Left ventricle myocardium inferior (tissue), 1 donor: ENCODE measurements around the gene SYNE1. TPM values are rescaled to one million over a fixed set of nuclear protein-coding genes. Genes with fewer than 3 reads are reported as not detected.

Source experiments
- DNase-seq: peaks from one replicate; pipeline ENCODE4 v3.0.0-alpha.2; 2020
- H3K27ac ChIP-seq: fragments of 200-600 bp; replicated peaks from 2 replicates; pipeline ENCODE4 v1.8.0; 2021
- H3K27me3 ChIP-seq: fragments of 200-600 bp; 2 replicates; pipeline ENCODE4 v1.8.0; 2021; ENCODE audit warnings: low read depth
- H3K36me3 ChIP-seq: fragments of 200-600 bp; 2 replicates; pipeline ENCODE4 v1.8.0; 2021
- H3K4me1 ChIP-seq: fragments of 200-600 bp; 2 replicates; pipeline ENCODE4 v1.8.0; 2021
- H3K4me3 ChIP-seq: fragments of 200-600 bp; 2 replicates; pipeline ENCODE4 v1.8.0; 2021; ENCODE audit warnings: mild to moderate bottlenecking, moderate library complexity
- H3K9me3 ChIP-seq: fragments of 200-600 bp; replicated peaks from 2 replicates; pipeline ENCODE4 v1.8.0; 2021
- intact Hi-C: fragments of 100-400 bp; cut with micrococcal nuclease; formaldehyde crosslinking; loops from one replicate; pipeline ENCODE4 v1.11.0; 2022
- total RNA-seq: library from RNA; stranded (reverse); fragmentation: NEBNext Ultra II Directional; extraction: Animal tissue kit (Norgen Biotek cat#: 25700); gene quantifications from one replicate; pipeline ENCODE4 v1.2.1, GENCODE V29; 2021
- TF ChIP-seq, protein P1 (sequence below): fragments of 200-600 bp; IDR thresholded peaks from 2 replicates; pipeline ENCODE4 v1.8.0; 2021; ENCODE audit warnings: antibody characterized with exemption, mild to moderate bottlenecking, borderline replicate concordance
- donor health status: DM: no; HTN: yes; CAD: no; lungs with severe emphysema.

Gene SYNE1
- total RNA-seq, 1 donor from 2014 or later, result 105 TPM

DNA sequence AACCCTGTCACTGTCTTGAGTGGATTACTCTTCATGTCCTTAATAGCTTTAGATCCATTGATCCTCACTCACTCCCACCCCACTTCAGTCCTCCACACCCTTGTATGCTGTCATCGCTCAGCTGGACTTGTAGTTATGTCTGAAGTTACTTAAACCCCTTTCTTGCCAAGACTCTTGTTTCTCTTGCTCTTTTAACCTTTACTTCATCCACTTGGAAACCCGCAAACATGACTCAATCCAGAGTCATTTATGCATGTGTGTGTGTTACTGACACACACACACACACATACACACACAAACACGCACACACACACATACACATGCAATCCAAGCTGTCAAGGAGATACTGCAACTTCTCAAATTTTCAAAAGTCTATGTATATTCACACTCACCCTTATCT is 341.8 kb downstream of the SYNE1 start:
- intact Hi-C loops, result no loop called here
- no peak for DNase-seq
- TF ChIP-seq, protein P1, sequence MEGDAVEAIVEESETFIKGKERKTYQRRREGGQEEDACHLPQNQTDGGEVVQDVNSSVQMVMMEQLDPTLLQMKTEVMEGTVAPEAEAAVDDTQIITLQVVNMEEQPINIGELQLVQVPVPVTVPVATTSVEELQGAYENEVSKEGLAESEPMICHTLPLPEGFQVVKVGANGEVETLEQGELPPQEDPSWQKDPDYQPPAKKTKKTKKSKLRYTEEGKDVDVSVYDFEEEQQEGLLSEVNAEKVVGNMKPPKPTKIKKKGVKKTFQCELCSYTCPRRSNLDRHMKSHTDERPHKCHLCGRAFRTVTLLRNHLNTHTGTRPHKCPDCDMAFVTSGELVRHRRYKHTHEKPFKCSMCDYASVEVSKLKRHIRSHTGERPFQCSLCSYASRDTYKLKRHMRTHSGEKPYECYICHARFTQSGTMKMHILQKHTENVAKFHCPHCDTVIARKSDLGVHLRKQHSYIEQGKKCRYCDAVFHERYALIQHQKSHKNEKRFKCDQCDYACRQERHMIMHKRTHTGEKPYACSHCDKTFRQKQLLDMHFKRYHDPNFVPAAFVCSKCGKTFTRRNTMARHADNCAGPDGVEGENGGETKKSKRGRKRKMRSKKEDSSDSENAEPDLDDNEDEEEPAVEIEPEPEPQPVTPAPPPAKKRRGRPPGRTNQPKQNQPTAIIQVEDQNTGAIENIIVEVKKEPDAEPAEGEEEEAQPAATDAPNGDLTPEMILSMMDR, result no peak
- Histone ChIP-seq H3K4me3 (no peak overlapping the region), H3K36me3 (peaks cover 76% of the 10 kb centered on the region), H3K27me3 (no peaks in the 10 kb centered on the region), H3K9me3 (no peaks in the 10 kb centered on the region), H3K27ac (peak overlapping the region; percentile 23), H3K4me1 (peaks cover 63% of the 10 kb centered on the region)

DNA sequence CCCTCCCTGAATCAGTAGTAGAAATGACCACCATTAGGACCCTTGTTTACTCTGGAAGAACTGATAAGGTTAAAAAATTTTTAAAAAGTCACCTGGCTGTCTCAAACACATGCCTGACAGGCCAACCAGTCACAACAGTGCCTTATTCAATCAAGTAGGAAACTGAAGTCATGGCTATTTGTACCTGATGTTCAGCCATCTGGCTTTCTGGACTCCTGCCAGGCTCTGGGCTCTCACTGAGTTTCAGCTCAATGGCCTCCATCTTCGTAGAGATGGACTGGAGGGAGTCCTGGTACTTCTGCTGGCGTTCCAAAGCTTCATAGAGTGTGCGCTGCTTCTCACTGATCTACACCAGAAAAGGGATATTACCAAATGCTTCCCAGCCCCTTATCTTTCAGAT is 343.8 kb downstream of the SYNE1 start:
- H3K4me3 ChIP-seq, result no peak overlapping the region
- H3K4me1 ChIP-seq, result peaks cover 56% of the 10 kb centered on the region
- intact Hi-C loops, result no loop called here
- TF ChIP-seq, protein P1, result no peak
- H3K27ac ChIP-seq, result peak overlapping the region; percentile 76
- no peaks in the 10 kb centered on the region for H3K27me3 ChIP-seq
- H3K36me3 ChIP-seq, result peaks cover 80% of the 10 kb centered on the region
- DNase-seq, result peak; percentile 60
- H3K9me3 ChIP-seq, result no peaks in the 10 kb centered on the region

DNA sequence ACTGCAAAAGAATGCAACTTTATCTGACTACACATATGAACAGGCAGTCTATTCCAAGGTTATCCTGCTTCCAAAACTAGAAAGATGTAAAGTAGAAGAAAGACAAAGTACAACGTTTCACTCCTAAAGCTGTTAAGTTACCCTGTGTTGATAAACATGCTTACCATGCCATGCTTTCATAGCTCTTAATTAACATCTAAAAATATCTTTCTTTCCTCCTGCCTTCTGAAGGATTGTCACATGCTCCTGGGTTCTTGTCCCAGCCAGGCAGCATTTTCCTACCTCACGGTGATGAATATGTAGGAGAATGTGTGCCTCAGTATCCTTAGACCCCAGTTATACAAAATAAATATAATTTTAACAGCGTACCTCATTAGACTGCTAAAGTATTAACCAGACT is 344.6 kb downstream of the SYNE1 start:
- Histone ChIP-seq H3K4me1 (peaks cover 56% of the 10 kb centered on the region), H3K4me3 (no peak overlapping the region), H3K27me3 (no peaks in the 10 kb centered on the region), H3K36me3 (peaks cover 88% of the 10 kb centered on the region), H3K9me3 (no peaks in the 10 kb centered on the region), H3K27ac (peak overlapping the region; percentile 76)
- TF ChIP-seq, protein P1, result no peak
- no peak for DNase-seq
- intact Hi-C loops, result no loop called here

DNA sequence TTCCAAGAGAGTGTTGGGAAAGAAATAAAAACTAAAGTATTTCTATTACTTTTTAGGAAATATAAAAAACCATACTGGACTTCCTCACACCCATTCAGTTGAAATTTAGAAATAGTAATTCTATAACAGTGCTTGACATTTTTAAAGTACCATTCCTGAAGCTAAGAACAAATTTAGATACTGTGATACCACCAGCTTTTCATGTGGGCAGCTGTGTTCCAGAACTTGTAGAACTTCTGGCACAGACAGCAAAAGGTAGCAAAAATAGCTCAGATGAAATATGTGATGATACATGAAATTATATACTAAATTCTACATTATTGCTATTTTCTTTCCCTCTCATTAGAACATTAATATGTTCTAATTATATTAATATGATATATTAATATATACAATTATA is 346.5 kb downstream of the SYNE1 start:
- intact Hi-C loops, result no loop called here
- no peak for DNase-seq
- Histone ChIP-seq H3K4me1 (peaks cover 39% of the 10 kb centered on the region), H3K27me3 (no peaks in the 10 kb centered on the region), H3K9me3 (no peaks in the 10 kb centered on the region), H3K4me3 (no peak overlapping the region), H3K27ac (peak overlapping the region; percentile 76), H3K36me3 (peaks cover 97% of the 10 kb centered on the region)
- TF ChIP-seq, protein P1, result no peak

DNA sequence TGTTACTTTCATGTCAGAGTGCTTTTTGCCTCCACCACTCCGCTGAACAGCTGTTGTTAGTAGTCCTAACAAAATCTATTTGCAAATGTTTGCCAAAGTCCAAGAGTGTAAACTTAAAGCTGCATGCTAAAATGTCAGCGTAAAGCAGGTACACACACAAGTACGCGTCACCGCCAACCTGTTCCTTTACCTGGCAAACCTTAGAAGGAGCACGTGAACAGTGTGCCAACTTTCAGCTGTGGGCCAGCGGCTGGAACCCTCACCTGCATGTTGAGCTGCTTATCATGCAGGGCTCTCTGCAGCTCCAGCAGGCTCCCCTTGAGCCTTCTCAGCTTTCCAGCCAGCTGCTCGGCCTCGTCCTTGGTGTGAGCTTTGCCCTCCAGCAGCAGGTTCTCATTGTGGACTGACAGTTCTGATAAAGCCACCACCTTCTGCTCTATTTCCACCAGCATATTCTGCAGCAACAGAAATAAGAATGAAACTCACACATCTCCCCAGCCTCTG is 359.3 kb downstream of the SYNE1 start:
- no peaks in the 10 kb centered on the region for H3K9me3 ChIP-seq
- peak overlapping the region; percentile 11 for H3K4me3 ChIP-seq
- intact Hi-C loops, result no loop called here
- peak; percentile 43 for DNase-seq
- H3K36me3 ChIP-seq, result peaks cover 76% of the 10 kb centered on the region
- TF ChIP-seq, protein P1, result no peak
- H3K4me1 ChIP-seq, result peaks cover 28% of the 10 kb centered on the region
- H3K27me3 ChIP-seq, result no peaks in the 10 kb centered on the region
- peak overlapping the region; percentile 77 for H3K27ac ChIP-seq

DNA sequence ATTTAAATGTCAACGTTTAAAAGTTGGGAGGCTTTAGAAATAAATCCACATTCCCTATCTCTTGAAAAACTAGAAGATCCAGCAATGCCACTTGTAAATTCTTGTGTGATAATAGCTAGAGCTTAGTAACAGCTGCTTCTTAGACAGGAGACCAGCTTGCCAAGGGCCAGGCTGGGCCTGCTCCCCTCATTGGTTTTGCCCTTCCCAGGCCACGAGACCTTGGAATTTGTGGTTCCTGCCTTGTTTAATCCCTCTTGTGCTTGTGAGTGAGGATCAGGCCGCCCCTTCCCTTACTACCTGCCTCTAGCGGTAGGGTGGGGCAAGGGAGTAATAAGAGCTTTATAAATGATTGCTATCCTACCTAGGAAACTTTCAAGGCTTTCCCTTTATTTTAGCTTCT is 363.5 kb downstream of the SYNE1 start:
- no peak for DNase-seq
- Histone ChIP-seq H3K4me3 (no peak overlapping the region), H3K9me3 (no peaks in the 10 kb centered on the region), H3K27me3 (no peaks in the 10 kb centered on the region), H3K36me3 (peaks cover 57% of the 10 kb centered on the region), H3K4me1 (peaks cover 57% of the 10 kb centered on the region), H3K27ac (peak overlapping the region; percentile 85)
- TF ChIP-seq, protein P1, result no peak
- intact Hi-C loops, result no loop called here
